ENCODE data around the gene IL1RAPL1. TPM values are rescaled to one million over a fixed set of nuclear protein-coding genes. Genes with fewer than 3 reads are reported as not detected.
A peak's percentile ranks its signal among the peaks of the same experiment; 100 is the strongest.

The IL1RAPL1 gene
- polyA plus RNA-seq, 1 donor, result 0.66 TPM

GRCh38 chrX:28969126-28969525 is 381.9 kb downstream of the IL1RAPL1 start:
- DNase-seq (ENCODE audit: low read depth), result no peak

DNA sequence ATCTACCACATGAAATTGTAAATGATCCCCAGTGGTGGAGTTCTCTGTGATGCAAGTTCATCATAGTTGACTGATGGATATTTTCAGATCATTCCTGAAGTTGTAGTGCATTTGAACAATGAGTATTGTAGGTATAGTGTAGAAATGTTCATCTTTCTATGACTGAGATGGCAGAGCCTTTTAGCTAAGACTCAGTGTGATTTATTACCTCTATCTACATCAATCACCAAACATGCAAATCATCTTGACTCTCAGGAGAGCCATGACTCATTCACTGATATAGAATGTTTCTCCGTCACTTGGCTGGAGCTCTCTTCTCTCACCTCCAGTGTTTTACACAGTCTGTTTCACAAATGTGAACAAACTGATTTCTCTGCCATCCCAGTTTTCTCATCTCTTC is 392.6 kb downstream of the IL1RAPL1 start:
- DNase-seq (ENCODE audit: low read depth), result no peak

DNA sequence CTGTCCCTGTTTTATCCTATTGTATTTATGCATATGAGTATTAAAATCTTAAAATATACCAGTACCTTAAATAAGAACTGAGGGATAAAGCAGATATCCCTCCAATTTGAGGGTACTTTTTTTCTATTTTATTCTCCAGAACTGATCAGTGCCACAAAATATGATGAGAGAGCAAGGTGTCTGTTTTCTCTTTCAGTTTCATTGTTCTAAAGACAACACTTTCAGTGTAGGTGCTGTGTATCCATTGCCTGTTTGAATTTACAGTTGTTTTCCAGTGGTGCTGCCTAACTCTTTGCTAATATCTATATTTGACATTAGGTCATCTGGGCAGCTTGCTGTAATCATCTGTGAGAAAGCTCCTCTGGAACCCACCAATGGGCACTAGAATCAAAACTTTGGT is 394.7 kb downstream of the IL1RAPL1 start:
- no peak for DNase-seq (ENCODE audit: low read depth)

- no peak for DNase-seq (ENCODE audit: low read depth)
These were observed 401.0 kb downstream of the IL1RAPL1 start for GRCh38 chrX:28988246-28988645.

- DNase-seq (ENCODE audit: low read depth), result peak; percentile 53
These were observed 410.6 kb downstream of the IL1RAPL1 start for GRCh38 chrX:28997706-28998463.

DNA sequence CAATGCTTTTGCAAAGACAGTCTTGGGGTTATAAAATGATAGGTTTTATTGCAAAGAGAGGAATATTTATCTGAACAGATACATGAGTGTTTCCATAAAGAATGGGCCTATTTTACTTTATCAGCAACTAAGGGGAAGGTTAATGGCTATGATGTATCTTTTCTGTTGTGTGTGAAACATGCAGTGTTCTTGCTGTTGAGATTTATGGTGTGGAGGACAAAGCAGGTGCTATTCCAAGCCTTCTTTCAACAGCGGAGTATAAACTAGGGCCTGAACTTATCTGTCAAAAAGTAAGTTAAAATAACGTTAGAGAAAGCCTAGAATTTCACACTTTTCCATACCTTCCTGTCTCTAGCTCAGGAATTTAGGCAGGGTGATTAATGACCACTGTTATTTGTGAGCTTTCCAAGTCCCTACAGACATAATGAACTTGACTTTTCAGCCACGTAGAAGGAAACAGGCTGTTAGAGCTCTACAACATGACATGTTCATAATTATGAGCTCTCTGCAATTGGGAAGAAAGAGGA is 411.4 kb downstream of the IL1RAPL1 start:
- DNase-seq (ENCODE audit: low read depth), result no peak

DNA sequence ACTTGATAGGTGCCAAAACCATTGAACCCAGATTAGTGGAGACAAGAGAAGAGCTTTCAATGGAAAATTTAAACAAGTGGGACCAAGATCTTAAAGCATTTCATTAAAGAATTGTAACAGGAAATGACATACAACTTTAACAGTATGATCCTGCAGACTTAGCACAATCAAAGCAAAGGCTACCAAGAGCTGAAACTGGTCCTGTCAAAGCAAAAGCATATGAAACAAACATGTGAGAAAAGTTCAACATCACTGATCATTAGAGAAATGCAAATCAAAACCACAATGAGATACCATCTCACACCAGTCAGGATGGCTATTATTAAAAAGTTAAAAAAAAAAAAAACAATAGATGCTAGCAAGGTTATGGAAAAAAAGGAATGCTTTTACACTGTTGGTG is 425.6 kb downstream of the IL1RAPL1 start:
- no peak for DNase-seq (ENCODE audit: low read depth)

- no peak for DNase-seq (ENCODE audit: low read depth)
These were observed 436.0 kb downstream of the IL1RAPL1 start for GRCh38 chrX:29023207-29023606.

- DNase-seq (ENCODE audit: low read depth), result no peak
These were observed 437.6 kb downstream of the IL1RAPL1 start for GRCh38 chrX:29024871-29025270.

- no peak for DNase-seq (ENCODE audit: low read depth)
These were observed 452.3 kb downstream of the IL1RAPL1 start for GRCh38 chrX:29039501-29039900.

- no peak for DNase-seq (ENCODE audit: low read depth)
These were observed 452.9 kb downstream of the IL1RAPL1 start for GRCh38 chrX:29040160-29040559.

DNA sequence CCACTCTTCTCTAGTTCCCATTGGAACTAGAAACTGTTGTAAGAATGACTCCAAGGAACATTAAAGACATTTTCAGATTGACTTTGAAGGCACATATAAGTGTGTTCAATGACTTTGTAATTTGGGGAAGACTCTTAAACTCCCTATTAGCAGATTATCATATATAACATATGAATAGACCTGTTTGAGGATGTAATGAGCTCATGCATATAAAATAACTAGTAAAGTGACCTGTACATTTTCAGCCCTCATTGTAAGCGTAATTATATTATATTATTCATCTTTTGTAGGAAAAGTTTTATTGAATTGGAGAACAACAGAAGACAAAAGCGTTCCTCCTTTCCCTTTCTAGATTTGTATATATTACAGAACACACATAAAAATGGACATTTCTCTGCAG is 455.1 kb downstream of the IL1RAPL1 start:
- no peak for DNase-seq (ENCODE audit: low read depth)

DNA sequence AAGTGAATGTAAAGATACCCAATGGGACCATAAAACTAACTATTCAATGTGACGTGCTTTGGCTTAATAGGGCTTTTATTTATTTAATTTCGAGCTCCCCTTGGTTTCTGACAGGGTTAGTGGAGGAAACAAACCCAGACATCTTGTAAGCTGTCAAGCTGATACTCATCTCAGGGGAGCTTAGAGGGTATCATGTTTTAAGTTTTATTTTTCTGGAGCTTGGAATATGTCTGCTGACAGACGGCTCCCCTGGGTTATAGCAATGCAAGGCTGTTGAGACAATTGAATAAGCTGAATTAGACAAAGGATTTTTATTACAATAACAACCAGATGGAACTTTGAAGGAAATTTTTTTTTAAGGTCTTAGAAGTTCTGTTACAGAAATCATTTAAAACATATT is 456.5 kb downstream of the IL1RAPL1 start:
- DNase-seq (ENCODE audit: low read depth), result no peak

- no peak for DNase-seq (ENCODE audit: low read depth)
These were observed 457.4 kb downstream of the IL1RAPL1 start for GRCh38 chrX:29044423-29045184.

GRCh38 chrX:29065477-29065876 is 478.2 kb downstream of the IL1RAPL1 start:
- DNase-seq (ENCODE audit: low read depth), result no peak

GRCh38 chrX:29066516-29066915 is 479.3 kb downstream of the IL1RAPL1 start:
- DNase-seq (ENCODE audit: low read depth), result no peak

DNA sequence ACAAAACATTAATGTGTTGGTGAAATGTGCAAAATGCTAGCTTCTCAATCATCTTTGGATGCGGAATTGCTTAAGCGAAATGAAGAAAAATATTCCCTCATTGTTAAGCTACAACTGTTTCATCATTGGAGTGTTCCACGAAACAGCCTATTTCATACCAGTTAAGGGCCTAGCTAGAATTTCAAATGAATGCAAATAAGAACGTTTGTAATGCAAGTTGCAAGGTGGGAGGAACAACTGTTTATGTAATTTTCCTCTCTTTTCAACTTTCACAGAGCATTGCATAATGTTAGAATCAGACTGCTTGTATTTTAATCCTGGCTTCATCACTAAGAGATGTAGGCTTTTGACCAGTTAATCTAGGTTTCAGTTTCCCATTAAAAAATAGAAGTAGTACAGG is 480.1 kb downstream of the IL1RAPL1 start:
- DNase-seq (ENCODE audit: low read depth), result no peak

GRCh38 chrX:29071525-29072320 is 484.5 kb downstream of the IL1RAPL1 start:
- DNase-seq (ENCODE audit: low read depth), result no peak

GRCh38 chrX:29082558-29082957 is 495.3 kb downstream of the IL1RAPL1 start:
- DNase-seq (ENCODE audit: low read depth), result no peak

- no peak for DNase-seq (ENCODE audit: low read depth)
These were observed 496.6 kb downstream of the IL1RAPL1 start for GRCh38 chrX:29083823-29084222.

- DNase-seq (ENCODE audit: low read depth), result no peak
These were observed 503.6 kb downstream of the IL1RAPL1 start for GRCh38 chrX:29090811-29091210.

DNA sequence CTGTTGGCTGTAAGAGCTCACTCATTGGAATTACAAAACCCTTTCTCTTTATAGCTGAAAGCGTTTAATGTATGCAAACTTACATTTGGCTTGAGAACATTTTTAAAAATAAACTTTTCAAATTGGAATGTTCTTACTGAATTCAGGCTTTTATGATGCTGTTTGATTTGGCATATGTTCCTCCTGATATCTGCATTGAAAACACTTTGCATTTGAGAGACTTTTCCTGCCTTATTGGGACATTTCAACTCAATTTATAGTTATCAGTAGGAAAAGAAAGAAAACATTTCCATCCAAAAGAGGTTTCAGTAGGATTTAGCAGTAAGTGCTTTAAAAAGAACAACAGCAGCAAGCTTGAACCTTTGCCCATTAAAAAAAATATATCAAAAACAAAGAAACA is 520.0 kb downstream of the IL1RAPL1 start:
- no peak for DNase-seq (ENCODE audit: low read depth)
